T-helper 22 cell (primary cell): ENCODE results near the gene AP1M1.

ENCODE experiments used
- DNase-seq: peaks from one replicate; pipeline ENCODE4 v3.0.0-alpha.2; 2020; ENCODE audit warnings: low read depth

Gene AP1M1

GRCh38 chr19:16232127-16232526, 34.4 kb downstream of the AP1M1 start:
- no peak for DNase-seq

GRCh38 chr19:16232568-16232967, 34.9 kb downstream of the AP1M1 start:
- no peak for DNase-seq

- DNase-seq = no peak
These were observed 35.5 kb downstream of the AP1M1 start for GRCh38 chr19:16233081-16233776.

- DNase-seq = no peak
These were observed 36.3 kb downstream of the AP1M1 start for GRCh38 chr19:16233836-16234551.

- no peak for DNase-seq
These were observed 37.1 kb downstream of the AP1M1 start for GRCh38 chr19:16234552-16235445.

- DNase-seq = no peak
These were observed 38.3 kb downstream of the AP1M1 start for GRCh38 chr19:16235811-16236652.

GRCh38 chr19:16244091-16244490, 46.4 kb downstream of the AP1M1 start:
- DNase-seq = no peak

GRCh38 chr19:16247353-16248182, 49.9 kb downstream of the AP1M1 start:
- peak; percentile 40 for DNase-seq

- DNase-seq = no peak
These were observed 50.8 kb downstream of the AP1M1 start for GRCh38 chr19:16248380-16249023.

GRCh38 chr19:16249826-16250404, 52.2 kb downstream of the AP1M1 start:
- DNase-seq = no peak

GRCh38 chr19:16252459-16253205, 54.9 kb downstream of the AP1M1 start:
- no peak for DNase-seq

GRCh38 chr19:16254851-16255408, 57.2 kb downstream of the AP1M1 start:
- DNase-seq = no peak

- no peak for DNase-seq
These were observed 59.8 kb downstream of the AP1M1 start for GRCh38 chr19:16257509-16258002.

GRCh38 chr19:16258440-16258903, 60.8 kb downstream of the AP1M1 start:
- DNase-seq = no peak

GRCh38 chr19:16259385-16260159, 61.9 kb downstream of the AP1M1 start:
- no peak for DNase-seq

GRCh38 chr19:16260160-16260811, 62.6 kb downstream of the AP1M1 start:
- DNase-seq = no peak

- DNase-seq = no peak
These were observed 63.1 kb downstream of the AP1M1 start for GRCh38 chr19:16260812-16261161.
